K562 (cell line): Measurements from ENCODE around the gene HFE. TPM values are rescaled to one million over a fixed set of nuclear protein-coding genes. Genes with fewer than 3 reads are reported as not detected.
"Not testable (repeated sequence)": the region's sequence is repeated elsewhere in the genome, so short reads cannot be mapped to it uniquely, and the experiment has no call there.

Source experiments
- ATAC-seq: fragments of 200-7000 bp; cut with Tn5 transposase; 3 replicates; pipeline ENCODE4 v1.9.1; 2020; ENCODE audit warnings: moderate library complexity
- BruUV-seq: library from RNA; stranded (reverse); fragments of 400-500 nt; replicated peaks from 2 replicates; lab custom pipeline; 2021; lab: Mats Ljungman, UMichigan
- CTCF ChIA-PET: fragments of 300-600 bp; formaldehyde crosslinking; extraction: SDS; loops from one replicate; lab custom pipeline; 2021; ENCODE audit warnings: low intra/inter-chr PET ratio; lab: Yijun Ruan, JAX
- POLR2A ChIA-PET: fragments of 300-600, 350-650 bp; sonication (Branson Sonifier 250); formaldehyde crosslinking; extraction: SDS; loops from one replicate; lab custom pipeline; 2021; ENCODE audit warnings: antibody characterized with exemption, inconsistent platforms; lab: Yijun Ruan, JAX
- DNase-seq, 4 experiments: peaks; one replicate each; pipeline versions ENCODE4 v3.0.0 to v3.0.0-alpha.2; 2011 to 2018; ENCODE audit warnings: low spot score in 3 of 4, mixed read lengths in 3 of 4; ENCODE audit errors: extremely low read depth in 1 of 4
- FAIRE-seq: peaks from 2 replicates; lab custom pipeline; 2011; peaks lifted over from hg19 to GRCh38; lab: Jason Lieb, UNC
- H2AFZ ChIP-seq: 2 replicates; pipeline ENCODE4 v1.6.0; 2011; ENCODE audit warnings: low read depth, low read length, control low read depth, inconsistent platforms
- H3K27ac ChIP-seq: fragments of 200-600 bp; 3 replicates; pipeline ENCODE4 v1.8.0; 2011; ENCODE audit warnings: low read depth, mild to moderate bottlenecking, control low read depth, inconsistent platforms, low read length, moderate library complexity, mixed read lengths; ENCODE audit errors: extremely low read depth
- H3K27me3 ChIP-seq, 2 experiments: fragments of 300-600 bp in 1 of 2; 2 replicates in 1 of 2; 3 replicates in 1 of 2; pipeline versions ENCODE4 v1.6.0 to v1.8.0; 2011; ENCODE audit warnings: inconsistent platforms in 2 of 2, low read length in 2 of 2, mild to moderate bottlenecking in 1 of 2, mixed read lengths in 1 of 2, moderate library complexity in 1 of 2; ENCODE audit not compliant: control insufficient read depth in 2 of 2, insufficient read depth in 2 of 2
- H3K36me3 ChIP-seq: fragments of 300-600 bp; 3 replicates; pipeline ENCODE4 v1.8.0; 2011; ENCODE audit warnings: mild to moderate bottlenecking, low read length, inconsistent platforms; ENCODE audit not compliant: control insufficient read depth, insufficient read depth
- H3K4me1 ChIP-seq, 2 experiments: fragments of 200-600 bp in 1 of 2; replicated peaks in 1 of 2; 2 replicates in 1 of 2; 3 replicates in 1 of 2; pipeline versions ENCODE4 v1.5.1 to v1.8.0; 2011; ENCODE audit warnings: inconsistent platforms in 2 of 2, low read length in 2 of 2, mild to moderate bottlenecking in 1 of 2, mixed read lengths in 1 of 2, moderate library complexity in 1 of 2; ENCODE audit not compliant: control insufficient read depth in 2 of 2, insufficient read depth in 2 of 2
- H3K4me2 ChIP-seq: 2 replicates; pipeline ENCODE4 v1.6.1; 2011; ENCODE audit warnings: low read length, control low read depth, inconsistent platforms, mixed read lengths; ENCODE audit not compliant: insufficient read depth
- H3K4me3 ChIP-seq: fragments of 200-600 bp; sonication (generic), shearing (Covaris generic); 2 replicates; pipeline ENCODE4 v1.5.1; 2016; ENCODE audit warnings: control low read depth, inconsistent platforms
- H3K79me2 ChIP-seq: fragments of 200-600 bp; 3 replicates; pipeline ENCODE4 v1.8.0; 2011; ENCODE audit warnings: low read length, inconsistent platforms; ENCODE audit not compliant: control insufficient read depth, insufficient read depth
- H3K9ac ChIP-seq, 2 experiments: 2 replicates each; pipeline versions ENCODE4 v1.6.0 to v1.6.1; 2011; ENCODE audit warnings: low read depth in 2 of 2, low read length in 2 of 2, control low read depth in 1 of 2, inconsistent platforms in 1 of 2, mild to moderate bottlenecking in 1 of 2, mixed read lengths in 1 of 2; ENCODE audit not compliant: insufficient read depth in 1 of 2
- H3K9me1 ChIP-seq: one replicate; pipeline ENCODE4 v1.6.0; 2011; ENCODE audit warnings: inconsistent platforms, mild to moderate bottlenecking, low read length, moderate library complexity; ENCODE audit not compliant: control insufficient read depth, insufficient read depth
- H3K9me3 ChIP-seq: replicated peaks from 2 replicates; pipeline ENCODE4 v1.5.1; 2011; ENCODE audit warnings: low read depth, low read length, inconsistent platforms; ENCODE audit not compliant: control insufficient read depth, insufficient read depth
- H4K20me1 ChIP-seq: replicated peaks from 2 replicates; pipeline ENCODE4 v1.6.1; 2011; ENCODE audit warnings: low read length, inconsistent platforms, mixed read lengths; ENCODE audit not compliant: control insufficient read depth, insufficient read depth
- KDM5B ChIP-seq: fragments of 200-600 bp; sonication (generic); IDR thresholded peaks from 2 replicates; pipeline ENCODE4 v1.6.1; 2012; ENCODE audit warnings: low read depth, mild to moderate bottlenecking, moderate library complexity, low read length, control low read depth, inconsistent platforms; ENCODE audit not compliant: insufficient replicate concordance
- SMARCC2 ChIP-seq: fragments of 450-650 bp; IDR thresholded peaks from 2 replicates; pipeline ENCODE4 v1.6.1; 2017; ENCODE audit warnings: antibody characterized with exemption, moderate library complexity, mild to moderate bottlenecking, low read depth
- THRAP3 ChIP-seq: fragments of 450-650 bp; IDR thresholded peaks from 2 replicates; pipeline ENCODE4 v1.6.1; 2016; ENCODE audit warnings: mild to moderate bottlenecking, inconsistent platforms, borderline replicate concordance
- ZFP1 ChIP-seq: fragments of 450-650 bp; formaldehyde crosslinking; IDR thresholded peaks from 2 replicates; pipeline ENCODE4 v1.4.0; 2020; ENCODE audit warnings: mild to moderate bottlenecking, mixed read lengths
- ZNF511 ChIP-seq: sonication (generic); formaldehyde crosslinking; IDR thresholded peaks from 2 replicates; pipeline ENCODE4 v1.8.0; 2022; ENCODE audit warnings: mild to moderate bottlenecking, missing genetic modification reagents
- ZNF609 ChIP-seq: sonication (generic); formaldehyde crosslinking; IDR thresholded peaks from 2 replicates; pipeline ENCODE4 v1.8.1; 2023; ENCODE audit warnings: missing genetic modification reagents, mild to moderate bottlenecking, borderline replicate concordance
- WGBS: fragments of 100-300 bp; shearing (Covaris generic); methylation state at CpG from one replicate; pipeline ENCODE4 v1.1.6; 2016; ENCODE audit warnings: low coverage, mixed read lengths; ENCODE audit not compliant: insufficient coverage; ENCODE audit errors: missing lambda C conversion rate; 5-methylcytosine and 5-hydroxymethylcytosine counted together
- in situ Hi-C: fragments of 300-500 bp; cut with MboI; formaldehyde crosslinking; loops from 4 replicates; pipeline ENCODE4 v1.15.0; 2018; ENCODE audit warnings: inconsistent platforms, mixed read lengths
- intact Hi-C: fragments of 100-400 bp; cut with micrococcal nuclease; formaldehyde crosslinking; loops from 2 replicates; pipeline ENCODE4 v1.14.2; 2022
- polyA plus RNA-seq, 8 experiments: library from polyadenylated mRNA; depleted of rRNA in 4 of 8; stranded (reverse) in 5 of 8; unstranded in 3 of 8; fragments of >200 nt; fragmentation: Nextera tagmentation in 2 of 8; fragmentation: Illumina TruSeq in 1 of 8; extraction: Ambion mirVana in 2 of 8; extraction: Trizol in 1 of 8; gene quantifications; 2 replicates each; pipeline versions ENCODE4 v1.2.1 to v1.2.3, GENCODE V29; 2011 to 2014; ENCODE audit warnings: inconsistent platforms in 1 of 8, missing spikeins in 1 of 8
- total RNA-seq, 7 experiments: library from RNA; depleted of rRNA in 6 of 7; stranded (reverse); fragments of >200 nt in 6 of 7; fragmentation: Illumina TruSeq in 2 of 7; extraction: Trizol in 2 of 7; gene quantifications; 2 replicates each; pipeline versions ENCODE4 v1.2.1 to v1.2.3, GENCODE V29; 2011 to 2021; ENCODE audit warnings: low replicate concordance in 1 of 7

The HFE gene
- total and polyA plus RNA-seq, 9 of the 15 experiments (the other 6 are each of a cell fraction or from before 2014, with no cell fraction given) = 0.14 to 1.2 (median 0.76) TPM

GRCh38 chr6:26045928-26046368 is 41.3 kb upstream of the HFE start (continued):
- no peak for TF ChIP-seq ZFP1 (CRISPR knock-in tag)

- H3K9me1 ChIP-seq, H3K36me3 ChIP-seq, H3K27me3 ChIP-seq, H3K79me2 ChIP-seq, in situ Hi-C loops, FAIRE-seq, H3K9ac ChIP-seq, H3K4me2 ChIP-seq, CTCF ChIA-PET, ATAC-seq, H2AFZ ChIP-seq, intact Hi-C loops, H4K20me1 ChIP-seq, DNase-seq, H3K4me3 ChIP-seq, H3K27ac ChIP-seq, BruUV-seq: not testable (repeated sequence)
- POLR2A ChIA-PET = interaction anchor here (1.0 to 23.0 kb wide), 3 partner anchors 9 to 76 kb away, joined by 6 to 597 read pairs (median 13); a partner anchor contains a TSS
- WGBS = 95% methylated on average over 10 of the region's 18 CpGs
- H3K9me3 ChIP-seq = peaks cover 18% of the 10 kb centered on the region
- H3K4me1 ChIP-seq = peaks cover 10 to 15% of the 10 kb centered on the region in 2 experiments; a peak in 3 of 5 replicates
Observed at GRCh38 chr6:26047329-26047728, 39.9 kb upstream of the HFE start.

GRCh38 chr6:26048590-26048989 is 38.6 kb upstream of the HFE start:
- ChIA-PET POLR2A (interaction anchor here (0.7 to 23.0 kb wide), 9 partner anchors 18 to 168 kb away, joined by 3 to 597 read pairs (median 4); a partner anchor contains a TSS), CTCF (no interaction called here)
- BruUV-seq = no TSS peak
- peaks cover 11 to 16% of the 10 kb centered on the region in 2 experiments; a peak in 4 of 5 replicates for H3K4me1 ChIP-seq
- H3K27ac ChIP-seq = no peak overlapping the region
- H3K36me3 ChIP-seq = no peaks in the 10 kb centered on the region
- no peak overlapping the region for H3K9ac ChIP-seq
- WGBS = 76% methylated on average over 2 of the region's 2 CpGs
- no peaks in the 10 kb centered on the region for H4K20me1 ChIP-seq
- in situ Hi-C loops (no loop called here), intact Hi-C loops (no loop called here)
- FAIRE-seq (no peak), DNase-seq (no peak), ATAC-seq (no peak)
- H3K4me3 ChIP-seq = no peak overlapping the region
- H3K9me1 ChIP-seq = no peaks in the 10 kb centered on the region
- no peaks in the 10 kb centered on the region for H3K27me3 ChIP-seq
- peaks cover 10% of the 10 kb centered on the region; the same call in 2 of the 3 replicates for H3K79me2 ChIP-seq
- no peak overlapping the region for H2AFZ ChIP-seq
- peaks cover 15% of the 10 kb centered on the region for H3K9me3 ChIP-seq
- H3K4me2 ChIP-seq = no peak overlapping the region
- no peak for TF ChIP-seq ZNF511
- no peak for TF ChIP-seq KDM5B
- no peak for TF ChIP-seq ZNF609 (CRISPR knock-in tag)
- no peak for TF ChIP-seq SMARCC2
- TF ChIP-seq THRAP3 = no peak
